NCI-H1417 (cell line): Measurements from ENCODE around the gene GTF3C1.

ENCODE experiments used
- DNase-seq, 3 experiments: peaks; one replicate each; lab custom pipeline; 2025; lab: John Stamatoyannopoulos, UW

Gene GTF3C1

GRCh38 chr16:27561216-27561615, 11.5 kb upstream of the GTF3C1 start:
- no peak for DNase-seq

GRCh38 chr16:27558932-27559331, 9.2 kb upstream of the GTF3C1 start:
- no peak for DNase-seq

- DNase-seq, result no peak
These were observed 8.7 kb upstream of the GTF3C1 start for GRCh38 chr16:27558434-27558833.

GRCh38 chr16:27556471-27556870, 6.8 kb upstream of the GTF3C1 start:
- no peak for DNase-seq

- DNase-seq, result no peak
These were observed 1.3 kb upstream of the GTF3C1 start for GRCh38 chr16:27551036-27551435.

GRCh38 chr16:27550582-27550920, 838 bp upstream of the GTF3C1 start:
- peak in 1 of 3 experiments; percentile 43 for DNase-seq

- no peak for DNase-seq
These were observed 308 bp downstream of the GTF3C1 start for GRCh38 chr16:27549464-27549745.

- DNase-seq, result no peak
These were observed 1.9 kb downstream of the GTF3C1 start for GRCh38 chr16:27547851-27548250.

- no peak for DNase-seq
These were observed 2.6 kb downstream of the GTF3C1 start for GRCh38 chr16:27547134-27547533.

- no peak for DNase-seq
These were observed 5.0 kb downstream of the GTF3C1 start for GRCh38 chr16:27544671-27545070.

GRCh38 chr16:27543801-27544200, 5.9 kb downstream of the GTF3C1 start:
- no peak for DNase-seq

GRCh38 chr16:27539636-27540035, 10.1 kb downstream of the GTF3C1 start:
- DNase-seq, result no peak

- no peak for DNase-seq
These were observed 10.6 kb downstream of the GTF3C1 start for GRCh38 chr16:27539120-27539519.

GRCh38 chr16:27538528-27538927, 11.2 kb downstream of the GTF3C1 start:
- DNase-seq, result no peak

- no peak for DNase-seq
These were observed 15.5 kb downstream of the GTF3C1 start for GRCh38 chr16:27534256-27534655.

- DNase-seq, result no peak
These were observed 17.6 kb downstream of the GTF3C1 start for GRCh38 chr16:27531826-27532800.

GRCh38 chr16:27531186-27531585, 18.5 kb downstream of the GTF3C1 start:
- no peak for DNase-seq

GRCh38 chr16:27529962-27530361, 19.8 kb downstream of the GTF3C1 start:
- no peak for DNase-seq

- no peak for DNase-seq
These were observed 21.4 kb downstream of the GTF3C1 start for GRCh38 chr16:27528294-27528693.

- peak in 2 of 3 experiments; percentile 23 to 31 for DNase-seq
These were observed 23.5 kb downstream of the GTF3C1 start for GRCh38 chr16:27526180-27526579.

GRCh38 chr16:27522173-27522707, 27.5 kb downstream of the GTF3C1 start:
- DNase-seq, result no peak

- DNase-seq, result no peak
These were observed 28.6 kb downstream of the GTF3C1 start for GRCh38 chr16:27520982-27521673.

- no peak for DNase-seq
These were observed 31.5 kb downstream of the GTF3C1 start for GRCh38 chr16:27518226-27518625.
